GM12878 (cell line): ENCODE measurements around the gene CFAP97D2. TPM values are rescaled to one million over a fixed set of nuclear protein-coding genes. Genes with fewer than 3 reads are reported as not detected.

Experiments
- ATAC-seq: fragments of 200-7000 bp; cut with Tn5 transposase; 3 replicates; pipeline ENCODE4 v1.9.1; 2020; ENCODE audit warnings: mild to moderate bottlenecking, moderate library complexity
- BruUV-seq: library from RNA; stranded (reverse); fragments of 400-500 nt; replicated peaks from 2 replicates; lab custom pipeline; 2021; lab: Mats Ljungman, UMichigan
- CTCF ChIA-PET: fragments of 300-600 bp; sonication (Branson Sonifier 250); formaldehyde crosslinking; extraction: SDS; loops from one replicate; lab custom pipeline; 2021; ENCODE audit warnings: inconsistent platforms; lab: Yijun Ruan, JAX
- POLR2A ChIA-PET: fragments of 350-600 bp; formaldehyde crosslinking; extraction: SDS; loops from one replicate; lab custom pipeline; 2021; ENCODE audit warnings: inconsistent platforms; lab: Charles Lee
- RAD21 ChIA-PET: fragments of 300-600 bp; sonication (Branson Sonifier 250); formaldehyde crosslinking; loops from one replicate; lab custom pipeline; 2023; ENCODE audit warnings: antibody characterized with exemption; ENCODE audit not compliant: unreplicated experiment; lab: Charles Lee
- SMC1A ChIA-PET: fragments of 300-600 bp; sonication (Branson Sonifier 250); formaldehyde crosslinking; loops from one replicate; lab custom pipeline; 2023; ENCODE audit not compliant: unreplicated experiment, uncharacterized antibody; lab: Charles Lee
- DNase-seq: peaks from one replicate; pipeline ENCODE4 v3.0.0-alpha.2; 2011; ENCODE audit warnings: low read depth, low spot score
- FAIRE-seq: peaks from 3 replicates; lab custom pipeline; 2011; peaks lifted over from hg19 to GRCh38; lab: Jason Lieb, UNC
- H2AFZ ChIP-seq: 2 replicates; pipeline ENCODE4 v1.6.0; 2011; ENCODE audit warnings: low read depth, low read length, control low read depth; ENCODE audit not compliant: control insufficient read depth
- H3K27ac ChIP-seq: 2 replicates; pipeline ENCODE4 v1.5.1; 2011; ENCODE audit warnings: control low read depth; ENCODE audit not compliant: control insufficient read depth, insufficient read depth
- H3K27me3 ChIP-seq, 2 experiments: replicated peaks in 1 of 2; 2 replicates each; pipeline versions ENCODE4 v1.6.0 to v1.6.1; 2011; ENCODE audit warnings: low read length in 1 of 2; ENCODE audit not compliant: control insufficient read depth in 2 of 2, insufficient read depth in 2 of 2
- H3K36me3 ChIP-seq, 2 experiments: 2 replicates each; pipeline ENCODE4 v1.5.1; 2011; ENCODE audit warnings: low read length in 1 of 2; ENCODE audit not compliant: control insufficient read depth in 2 of 2, insufficient read depth in 2 of 2
- H3K4me1 ChIP-seq: 2 replicates; pipeline ENCODE4 v1.6.1; 2011; ENCODE audit warnings: mild to moderate bottlenecking, low read length, moderate library complexity, mixed read lengths; ENCODE audit not compliant: control insufficient read depth, insufficient read depth
- H3K4me2 ChIP-seq: 2 replicates; pipeline ENCODE4 v1.6.0; 2011; ENCODE audit warnings: control low read depth; ENCODE audit not compliant: control insufficient read depth, insufficient read depth
- H3K4me3 ChIP-seq: fragments of 200-600 bp; sonication (generic); 2 replicates; pipeline ENCODE4 v1.5.1; 2016
- H3K79me2 ChIP-seq: 2 replicates; pipeline ENCODE4 v1.6.0; 2011; ENCODE audit warnings: low read length; ENCODE audit not compliant: control insufficient read depth, insufficient read depth
- H3K9ac ChIP-seq: 2 replicates; pipeline ENCODE4 v1.8.0; 2011; ENCODE audit warnings: low read length, control low read depth, mixed read lengths; ENCODE audit not compliant: control insufficient read depth, insufficient read depth
- H3K9me3 ChIP-seq: replicated peaks from 3 replicates; pipeline ENCODE4 v1.5.1; 2011; ENCODE audit warnings: mild to moderate bottlenecking, low read length; ENCODE audit not compliant: control insufficient read depth, insufficient read depth
- H4K20me1 ChIP-seq: 2 replicates; pipeline ENCODE4 v1.6.0; 2011; ENCODE audit not compliant: control insufficient read depth, insufficient read depth
- ATF2 ChIP-seq: IDR thresholded peaks from 2 replicates; pipeline ENCODE4 v1.6.1; 2012; ENCODE audit warnings: low read length, inconsistent platforms
- CBFB ChIP-seq: IDR thresholded peaks from 2 replicates; pipeline ENCODE4 v1.6.1; 2016; ENCODE audit warnings: antibody characterized with exemption, low read depth
- FOS ChIP-seq: IDR thresholded peaks from 3 replicates; pipeline ENCODE4 v1.6.1; 2011; ENCODE audit warnings: borderline replicate concordance; ENCODE audit not compliant: insufficient read length; ENCODE audit errors: extremely low read depth
- IRF3 ChIP-seq: fragments of 450-650 bp; IDR thresholded peaks from 2 replicates; pipeline ENCODE4 v1.6.1; 2014; ENCODE audit warnings: mild to moderate bottlenecking
- NFIC ChIP-seq: IDR thresholded peaks from 2 replicates; pipeline ENCODE4 v1.6.1; 2012; ENCODE audit warnings: low read depth, mild to moderate bottlenecking, inconsistent platforms, low read length, moderate library complexity
- SIX5 ChIP-seq: IDR thresholded peaks from 2 replicates; pipeline ENCODE4 v1.6.1; 2011; ENCODE audit warnings: mild to moderate bottlenecking, low read depth, low read length, moderate library complexity; ENCODE audit not compliant: severe bottlenecking
- SUPT20H ChIP-seq: IDR thresholded peaks from 2 replicates; pipeline ENCODE4 v1.6.1; 2011; ENCODE audit warnings: low read depth, mild to moderate bottlenecking, low read length, moderate library complexity, borderline replicate concordance; ENCODE audit not compliant: control insufficient read depth
- USF1 ChIP-seq: IDR thresholded peaks from 2 replicates; pipeline ENCODE4 v1.6.1; 2011; ENCODE audit warnings: borderline replicate concordance, low read depth, mild to moderate bottlenecking, moderate library complexity, mixed read lengths, low read length; ENCODE audit not compliant: insufficient read depth; ENCODE audit errors: extremely low read length
- ZNF384 ChIP-seq: IDR thresholded peaks from 2 replicates; pipeline ENCODE4 v1.6.1; 2012; ENCODE audit warnings: low read depth, mild to moderate bottlenecking, low read length, improper control_type of control experiment, borderline replicate concordance
- WGBS: methylation state at CpG from one replicate; pipeline ENCODE4 v1.1.6; 2016; ENCODE audit warnings: low lambda C conversion rate; ENCODE audit not compliant: insufficient replicate concordance, insufficient coverage; ENCODE audit errors: missing lambda C conversion rate; 5-methylcytosine and 5-hydroxymethylcytosine counted together
- in situ Hi-C: fragments of 300-500 bp; cut with MboI; formaldehyde crosslinking; loops from 9 replicates; pipeline ENCODE4 v1.14.3; 2018; ENCODE audit warnings: mixed read lengths
- intact Hi-C: fragments of 100-400 bp; cut with micrococcal nuclease; formaldehyde crosslinking; loops from one replicate; pipeline ENCODE4 v1.14.2; 2022; ENCODE audit not compliant: unreplicated experiment
- polyA plus RNA-seq, 11 experiments: library from polyadenylated mRNA; depleted of rRNA in 4 of 11; unstranded in 6 of 11; stranded (reverse) in 5 of 11; fragments of >200 nt; fragmentation: Nextera tagmentation in 4 of 11; fragmentation: Illumina TruSeq in 1 of 11; extraction: Ambion mirVana in 4 of 11; extraction: Trizol in 1 of 11; gene quantifications; 1 replicate in 1 of 11; 2 replicates in 10 of 11; pipeline versions ENCODE4 v1.2.1 to v1.2.3, GENCODE V29; 2011 to 2016; ENCODE audit warnings: inconsistent platforms in 2 of 11, missing spikeins in 2 of 11, low read depth in 1 of 11
- total RNA-seq, 4 experiments: library from RNA; depleted of rRNA in 3 of 4; stranded (reverse); fragments of >200 nt in 3 of 4; fragmentation: Illumina TruSeq in 1 of 4; extraction: Trizol in 1 of 4; gene quantifications; 2 replicates each; pipeline versions ENCODE4 v1.2.1 to v1.2.3, GENCODE V29; 2013 to 2021
- TF ChIP-seq, protein P1 (sequence below): IDR thresholded peaks from 2 replicates; pipeline ENCODE4 v1.6.1; 2011; ENCODE audit warnings: mild to moderate bottlenecking, low read depth, low read length, moderate library complexity; ENCODE audit not compliant: insufficient replicate concordance
- TF ChIP-seq, protein P2 (sequence below): IDR thresholded peaks from 2 replicates; pipeline ENCODE4 v1.6.1; 2011; ENCODE audit warnings: low read depth, low read length, improper control_type of control experiment, borderline replicate concordance

The CFAP97D2 gene
- total and polyA plus RNA-seq, 10 of the 15 experiments (the other 5 are each of a cell fraction or from before 2014, with no cell fraction given): not detected

- Histone ChIP-seq H3K4me2 (no peak overlapping the region), H2AFZ (no peak overlapping the region), H3K36me3 (no peaks in the 10 kb centered on the region), H3K4me1 (no peaks in the 10 kb centered on the region), H3K79me2 (no peaks in the 10 kb centered on the region), H3K9ac (no peak overlapping the region), H3K27me3 (no peaks in the 10 kb centered on the region), H3K27ac (no peak overlapping the region), H3K4me3 (no peak overlapping the region), H3K9me3 (peaks cover 14% of the 10 kb centered on the region; the same call in 2 of the 3 replicates), H4K20me1 (no peaks in the 10 kb centered on the region)
- no peak for FAIRE-seq
- ChIA-PET RAD21 (no interaction called here), SMC1A (no interaction called here), CTCF (no interaction called here), POLR2A (no interaction called here)
- in situ Hi-C loops: no loop called here
- BruUV-seq: no TSS peak
- intact Hi-C loops: no loop called here
- no peak for DNase-seq
- no peak for ATAC-seq
- TF ChIP-seq, protein P1, sequence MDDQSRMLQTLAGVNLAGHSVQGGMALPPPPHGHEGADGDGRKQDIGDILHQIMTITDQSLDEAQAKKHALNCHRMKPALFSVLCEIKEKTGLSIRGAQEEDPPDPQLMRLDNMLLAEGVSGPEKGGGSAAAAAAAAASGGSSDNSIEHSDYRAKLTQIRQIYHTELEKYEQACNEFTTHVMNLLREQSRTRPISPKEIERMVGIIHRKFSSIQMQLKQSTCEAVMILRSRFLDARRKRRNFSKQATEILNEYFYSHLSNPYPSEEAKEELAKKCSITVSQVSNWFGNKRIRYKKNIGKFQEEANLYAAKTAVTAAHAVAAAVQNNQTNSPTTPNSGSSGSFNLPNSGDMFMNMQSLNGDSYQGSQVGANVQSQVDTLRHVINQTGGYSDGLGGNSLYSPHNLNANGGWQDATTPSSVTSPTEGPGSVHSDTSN: no peak
- TF ChIP-seq IRF3: no peak
- WGBS: 28% methylated on average over 3 of the region's 3 CpGs
Measured at GRCh38 chr13:114173272-114173671, 5.8 kb upstream of the CFAP97D2 start.

DNA sequence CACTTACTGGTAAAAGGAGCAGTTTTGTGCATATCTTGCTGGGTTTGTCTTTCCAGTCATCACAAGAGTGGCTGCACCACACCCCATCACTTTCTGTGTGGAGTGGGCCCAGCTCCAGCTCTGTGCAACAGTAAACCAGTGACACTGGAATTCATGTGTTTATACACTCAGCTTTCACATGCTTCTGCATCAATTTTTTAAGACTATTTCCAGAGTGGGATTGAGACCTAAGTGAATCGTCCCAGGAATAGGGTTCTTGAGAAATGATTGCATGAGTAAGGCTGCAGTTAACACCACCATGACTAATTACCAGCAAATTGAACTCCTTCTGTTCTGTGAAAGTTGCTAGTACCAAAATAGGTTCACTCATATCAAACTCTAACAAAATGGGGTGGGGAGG, 5.3 kb upstream of the CFAP97D2 start:
- Histone ChIP-seq H3K27ac (no peak overlapping the region), H4K20me1 (no peaks in the 10 kb centered on the region), H2AFZ (no peak overlapping the region), H3K4me3 (no peak overlapping the region), H3K4me2 (no peak overlapping the region), H3K9me3 (peaks cover 14% of the 10 kb centered on the region; the same call in 2 of the 3 replicates), H3K9ac (no peak overlapping the region), H3K4me1 (no peaks in the 10 kb centered on the region), H3K79me2 (no peaks in the 10 kb centered on the region), H3K27me3 (no peaks in the 10 kb centered on the region), H3K36me3 (no peaks in the 10 kb centered on the region)
- ATAC-seq (no peak), DNase-seq (no peak), FAIRE-seq (no peak)
- ChIA-PET CTCF (no interaction called here), RAD21 (no interaction called here), POLR2A (no interaction called here), SMC1A (no interaction called here)
- in situ Hi-C loops: no loop called here
- 0% methylated on average over 1 of the region's 1 CpG for WGBS
- BruUV-seq: no TSS peak
- intact Hi-C loops: no loop called here
- TF ChIP-seq FOS: no peak
- TF ChIP-seq ATF2: no peak
- no peak for TF ChIP-seq NFIC
- TF ChIP-seq CBFB: no peak
- TF ChIP-seq ZNF384: no peak
- TF ChIP-seq SUPT20H: no peak
- TF ChIP-seq, protein P2, sequence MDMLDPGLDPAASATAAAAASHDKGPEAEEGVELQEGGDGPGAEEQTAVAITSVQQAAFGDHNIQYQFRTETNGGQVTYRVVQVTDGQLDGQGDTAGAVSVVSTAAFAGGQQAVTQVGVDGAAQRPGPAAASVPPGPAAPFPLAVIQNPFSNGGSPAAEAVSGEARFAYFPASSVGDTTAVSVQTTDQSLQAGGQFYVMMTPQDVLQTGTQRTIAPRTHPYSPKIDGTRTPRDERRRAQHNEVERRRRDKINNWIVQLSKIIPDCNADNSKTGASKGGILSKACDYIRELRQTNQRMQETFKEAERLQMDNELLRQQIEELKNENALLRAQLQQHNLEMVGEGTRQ: no peak
- TF ChIP-seq USF1: no peak
- no peak for TF ChIP-seq SIX5
